HS-5 (cell line): ENCODE measurements around the gene MSANTD3.
"Not testable (repeated sequence)": the region's sequence is repeated elsewhere in the genome, so short reads cannot be mapped to it uniquely, and the experiment has no call there.

Experiments used
- DNase-seq: peaks from one replicate; pipeline ENCODE4 v3.0.0-alpha.2; 2012; ENCODE audit warnings: low read depth

MSANTD3 gene

DNA sequence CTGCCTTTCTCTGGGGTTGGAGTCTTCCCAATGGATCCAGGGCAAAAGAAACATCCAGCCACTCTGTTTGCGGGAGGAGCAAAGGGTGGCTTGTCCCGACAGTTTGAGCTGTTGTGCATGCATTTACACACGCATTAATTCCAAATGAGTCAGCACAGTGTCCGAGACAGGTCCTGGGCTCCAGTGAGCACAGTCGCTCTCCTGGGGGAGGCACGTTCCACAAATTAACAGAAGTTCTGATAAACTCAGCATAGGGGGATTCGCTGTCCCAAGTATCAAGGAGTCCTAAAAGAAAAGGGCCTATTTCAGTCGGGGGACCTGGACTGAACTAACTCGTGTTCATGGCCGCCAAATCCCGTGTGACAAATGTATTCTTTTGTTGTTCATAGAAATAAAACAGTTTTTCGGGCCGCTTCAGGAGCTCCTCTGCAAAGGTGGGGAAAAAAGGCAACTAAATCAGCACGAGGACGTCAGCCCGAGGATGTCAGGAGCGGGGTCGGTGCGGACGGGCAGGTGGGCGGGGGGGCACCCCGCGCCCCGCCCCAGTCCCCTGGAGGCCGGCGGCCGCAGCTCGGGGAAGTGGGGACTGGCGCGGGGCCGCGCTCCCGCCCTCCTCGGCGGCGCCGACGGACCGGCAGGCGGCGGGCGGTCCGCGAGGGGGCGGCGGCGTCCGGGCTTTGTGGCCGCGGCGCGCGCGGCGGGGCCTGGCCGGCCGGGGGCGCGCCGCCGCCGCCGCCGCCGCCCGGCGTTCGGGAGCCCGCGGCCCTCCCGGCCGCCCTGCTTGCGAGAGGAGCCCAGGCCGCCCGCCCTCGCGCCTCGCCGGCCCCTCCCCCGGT, at the start of gene MSANTD3:
MSANTD3 (plus strand) TSS at position 614 of the 836 bp plus-strand sequence. CDS start 14,796 bp downstream, outside the sequence.
- peak; percentile 77 for DNase-seq

DNA sequence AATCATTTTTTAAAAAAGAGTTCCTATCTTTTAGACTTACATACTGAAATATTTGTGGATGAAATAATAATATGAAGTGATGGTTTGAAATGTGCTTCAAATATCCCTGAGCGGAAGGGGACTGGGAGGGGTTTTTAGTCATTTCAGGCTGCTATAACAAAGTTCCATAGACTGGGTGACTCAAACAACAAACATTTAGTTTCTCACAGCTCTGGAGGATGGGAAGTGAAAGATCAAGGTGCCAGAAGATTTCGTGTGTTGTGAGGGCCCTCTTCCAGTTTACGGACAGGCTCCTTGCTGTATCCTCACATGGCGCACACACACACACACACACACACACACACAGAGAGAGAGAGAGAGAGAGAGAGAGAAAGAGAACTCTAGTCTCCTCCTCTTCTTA, 47.1 kb upstream of the MSANTD3 start:
- peak; percentile 63 for DNase-seq

GRCh38 chr9:100392989-100393388, 34.0 kb upstream of the MSANTD3 start:
- not testable (repeated sequence) for DNase-seq

DNA sequence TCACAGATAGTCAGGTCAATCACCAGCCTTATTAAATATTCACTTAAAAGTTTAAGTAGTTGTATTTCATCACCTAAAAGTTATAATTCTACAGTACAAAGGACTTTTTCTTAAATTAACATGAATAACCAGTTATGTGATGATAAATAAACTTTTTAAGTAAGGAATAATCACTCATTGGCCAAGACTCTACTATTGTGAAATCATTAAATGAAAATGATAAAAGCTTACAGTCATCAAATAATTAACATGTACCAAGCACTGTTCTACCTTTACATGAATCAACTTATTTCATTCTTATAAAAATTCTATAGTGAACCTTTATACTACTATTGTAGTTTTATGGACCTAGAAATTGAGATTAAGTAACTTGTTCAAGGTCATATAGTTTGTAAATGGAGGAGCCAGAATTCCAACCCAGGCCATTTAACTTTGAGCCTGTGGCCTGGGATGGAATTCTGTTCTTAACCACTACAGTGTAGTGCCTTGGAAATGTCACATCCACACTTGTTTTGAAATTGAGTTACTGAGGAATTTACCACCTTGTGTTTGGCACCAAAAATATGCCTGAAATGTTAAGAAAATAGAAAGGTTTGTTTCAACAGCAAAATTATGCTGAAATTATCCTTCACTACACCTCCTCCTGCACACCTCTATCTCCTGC, 32.8 kb upstream of the MSANTD3 start:
- DNase-seq, result no peak

GRCh38 chr9:100394816-100395215, 32.1 kb upstream of the MSANTD3 start:
- no peak for DNase-seq

DNA sequence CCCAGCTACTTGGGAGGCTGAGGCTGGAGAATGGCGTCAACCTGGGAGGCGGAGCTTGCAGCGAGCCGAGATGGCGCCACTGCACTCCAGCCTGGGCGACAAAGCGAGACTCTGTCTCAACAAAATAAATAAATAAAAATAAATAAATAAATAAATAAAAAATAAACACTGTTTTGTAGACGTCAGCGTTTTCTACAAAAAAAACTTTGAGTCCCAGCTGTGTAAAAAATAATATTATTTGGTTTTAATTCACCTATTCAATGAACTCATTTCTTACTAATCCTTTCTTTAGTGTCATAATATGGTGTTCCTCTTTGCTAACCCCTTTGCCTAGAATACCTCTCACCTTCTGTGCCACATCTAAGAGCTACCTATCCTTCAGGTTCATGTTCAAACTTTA, 30.2 kb upstream of the MSANTD3 start:
- no peak for DNase-seq

DNA sequence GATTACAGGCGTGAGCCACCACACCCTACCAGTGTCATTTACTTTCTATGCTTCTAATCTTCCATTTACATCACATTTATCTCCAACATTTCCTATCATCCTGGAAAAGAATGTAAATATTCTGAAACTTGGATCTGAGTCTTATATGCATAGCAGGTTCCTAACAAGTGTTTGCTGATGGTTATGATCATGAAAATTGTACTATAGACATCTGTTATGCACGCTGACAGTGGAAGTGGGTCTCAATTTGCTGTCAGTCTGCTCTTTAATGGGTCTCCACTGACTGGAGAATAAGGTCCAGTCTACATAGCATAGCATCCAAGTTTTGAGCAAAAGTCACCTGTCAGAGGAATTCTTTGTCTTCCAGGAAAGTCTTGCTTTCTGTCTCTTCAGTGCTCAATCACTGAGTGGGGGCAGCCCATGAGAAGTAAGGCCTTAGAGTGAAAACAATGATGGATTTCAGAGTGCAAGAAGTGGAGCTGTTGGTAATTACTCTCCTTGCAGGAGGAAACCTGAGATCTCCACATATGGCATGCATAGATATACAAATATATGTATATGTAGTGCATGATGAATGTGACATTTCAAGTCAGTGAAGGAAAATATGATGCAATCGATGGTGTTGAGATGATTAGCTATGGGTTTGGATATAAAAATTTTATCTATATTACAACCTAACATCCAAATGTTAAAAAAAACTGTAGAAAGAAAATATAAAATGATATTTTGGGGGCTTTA, 29.2 kb upstream of the MSANTD3 start:
- DNase-seq, result no peak

DNA sequence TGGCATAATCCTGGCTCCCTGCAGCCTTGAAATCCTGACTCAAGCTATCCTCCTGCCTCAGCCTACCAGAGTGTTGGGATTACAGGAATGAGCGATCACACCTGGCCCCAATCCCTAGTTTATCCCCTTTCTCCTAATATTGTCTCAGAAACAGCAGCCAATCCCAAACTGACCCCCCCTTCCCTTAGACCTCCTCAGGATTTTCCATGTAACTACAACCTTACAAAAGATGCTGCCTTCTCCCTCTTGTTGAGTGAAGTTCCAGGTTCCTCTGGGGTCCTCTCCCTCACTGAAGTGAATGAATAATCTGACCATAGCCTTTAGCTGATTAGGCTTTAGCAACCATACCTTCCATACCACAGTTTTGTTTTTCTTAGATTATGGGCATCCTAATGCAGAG, 25.9 kb upstream of the MSANTD3 start:
- DNase-seq, result no peak

GRCh38 chr9:100406962-100407361, 20.0 kb upstream of the MSANTD3 start:
- no peak for DNase-seq

GRCh38 chr9:100408546-100409175, 18.3 kb upstream of the MSANTD3 start:
- DNase-seq, result no peak

DNA sequence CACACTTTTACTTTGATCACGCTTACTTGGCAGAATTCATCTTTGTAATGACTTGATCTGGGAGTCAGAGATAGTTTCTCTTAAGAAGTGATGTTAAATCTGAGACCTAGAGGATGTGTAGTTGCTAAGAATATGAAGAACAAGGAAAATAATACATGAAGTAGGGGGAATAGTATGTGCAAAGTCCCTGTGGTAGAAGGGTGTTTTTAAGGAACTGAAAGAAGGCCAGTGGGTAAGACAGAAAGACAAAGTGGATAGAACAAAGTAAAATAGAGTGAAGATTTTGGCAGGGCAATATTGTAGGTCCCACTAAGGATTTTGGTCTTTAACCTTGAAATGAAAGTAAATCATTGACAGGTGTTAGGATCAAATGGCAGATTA, 17.8 kb upstream of the MSANTD3 start:
- DNase-seq, result no peak

- DNase-seq, result peak; percentile 58
These were observed 15.3 kb upstream of the MSANTD3 start for GRCh38 chr9:100411472-100412283.

DNA sequence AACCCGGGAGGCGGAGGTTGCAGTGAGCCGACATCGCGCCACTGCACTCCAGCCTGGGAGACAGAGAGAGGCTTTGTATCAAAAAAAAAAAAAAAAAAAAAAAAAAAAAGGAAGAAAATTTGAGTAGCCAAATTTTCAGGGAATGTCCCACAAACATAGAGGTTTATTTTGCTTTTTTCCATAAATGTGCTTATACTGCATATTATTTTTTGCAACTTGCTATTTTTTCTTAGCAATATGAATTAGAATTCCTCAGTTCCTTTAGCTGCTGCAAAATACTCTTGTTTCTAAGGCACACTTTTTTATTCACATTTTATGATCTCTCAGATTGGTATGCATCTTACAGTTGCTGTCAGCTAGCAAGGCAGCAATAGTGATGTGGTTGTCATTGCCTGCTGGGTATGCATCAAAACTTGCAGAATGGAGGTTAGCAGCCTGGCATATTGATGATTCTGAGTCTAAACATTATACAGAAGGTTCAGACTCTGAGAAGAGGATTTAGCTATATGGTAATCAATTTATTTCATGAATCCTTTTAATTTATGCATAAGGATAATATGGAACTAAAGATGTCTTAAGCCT, 13.0 kb upstream of the MSANTD3 start:
- no peak for DNase-seq

DNA sequence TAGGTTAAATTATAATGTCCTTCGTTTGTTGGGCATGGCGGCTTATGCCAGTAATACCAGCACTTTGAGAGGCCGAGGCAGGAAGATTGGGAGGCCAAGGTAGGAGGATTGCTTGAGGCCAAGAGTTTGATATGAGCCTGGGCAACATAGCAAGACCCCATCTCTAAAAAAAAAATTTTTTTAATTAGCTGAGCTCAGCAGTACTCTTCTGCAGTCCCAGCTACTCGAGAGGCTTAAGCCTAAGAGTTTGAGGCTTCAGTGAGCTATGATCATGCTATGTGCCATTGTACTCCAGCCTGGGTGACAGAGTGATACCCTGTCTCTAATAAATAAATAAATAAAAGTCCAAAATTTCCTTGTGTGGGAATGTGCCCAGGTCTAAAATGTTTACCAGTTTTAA, 9.1 kb upstream of the MSANTD3 start:
- DNase-seq, result no peak

DNA sequence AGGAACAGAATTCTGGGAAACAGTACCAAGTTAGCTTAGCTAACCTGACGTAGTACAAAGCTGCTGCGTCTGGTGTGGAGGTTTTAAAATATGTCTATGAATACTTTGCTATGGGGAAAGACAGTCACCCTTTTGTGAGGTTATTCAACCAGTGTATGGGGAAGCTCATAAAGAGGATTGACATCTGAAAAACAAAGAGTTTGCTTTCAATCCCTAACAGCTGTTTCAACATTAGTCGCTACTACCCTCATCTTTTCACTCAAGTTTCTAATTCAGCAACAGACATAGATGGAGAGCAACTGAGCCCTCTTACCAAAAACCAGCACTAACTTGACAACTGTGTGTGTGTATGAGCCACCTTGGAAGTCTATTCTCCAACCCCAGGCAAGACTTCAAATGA, 7.8 kb upstream of the MSANTD3 start:
- no peak for DNase-seq

DNA sequence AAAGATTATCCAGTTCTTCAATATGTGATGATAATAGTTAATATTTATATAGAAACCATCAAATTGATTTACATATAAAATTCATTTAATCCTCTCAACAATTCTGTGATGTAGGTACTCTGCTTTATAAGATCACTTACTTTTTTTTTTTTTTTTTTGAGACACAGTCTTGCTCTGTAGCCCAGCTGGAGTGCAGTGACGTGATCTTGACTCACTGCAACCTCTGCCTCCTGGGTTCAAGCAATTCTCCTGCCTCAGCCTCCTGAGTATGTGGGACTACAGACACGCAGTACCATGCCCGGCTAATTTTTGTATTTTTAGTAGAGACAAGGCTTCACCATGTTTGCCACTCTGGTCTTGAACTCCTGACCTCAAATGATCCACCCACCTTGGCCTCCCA, 5.8 kb upstream of the MSANTD3 start:
- DNase-seq, result not testable (repeated sequence)

DNA sequence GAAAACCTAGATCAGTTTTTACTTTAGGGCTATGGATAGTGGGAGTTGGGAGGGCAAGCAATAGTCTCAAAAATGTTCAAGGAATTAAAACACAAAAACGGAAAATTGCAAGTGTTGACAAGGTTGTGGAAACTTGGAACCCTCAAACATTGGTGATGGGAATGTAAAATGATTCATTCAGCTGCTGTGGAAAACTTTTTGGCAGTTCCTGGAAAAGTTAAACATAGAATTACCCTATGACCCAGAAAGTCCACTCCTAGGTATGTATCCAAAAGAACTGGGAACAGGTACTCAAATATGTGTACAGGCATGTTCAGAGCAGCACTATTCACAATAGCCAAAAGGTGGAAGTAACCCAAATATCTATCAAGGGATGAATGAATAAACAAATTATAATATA, 1.2 kb upstream of the MSANTD3 start:
- no peak for DNase-seq

DNA sequence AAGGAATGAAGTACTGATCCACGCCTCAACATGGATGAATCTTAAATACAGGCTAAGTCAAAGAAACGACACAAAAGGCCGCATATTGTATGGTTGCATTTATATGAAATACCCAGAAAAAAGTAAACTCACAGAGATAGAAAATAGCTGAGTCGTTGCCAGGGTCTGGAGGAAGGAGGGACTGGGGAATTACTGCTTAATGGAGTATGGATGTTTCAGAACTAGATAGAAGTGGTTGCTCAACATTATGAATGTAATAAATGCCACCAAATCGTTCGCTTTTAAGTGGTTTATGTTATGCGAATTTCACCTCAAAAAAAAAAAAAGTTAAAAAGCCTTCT, 784 bp upstream of the MSANTD3 start:
- no peak for DNase-seq

DNA sequence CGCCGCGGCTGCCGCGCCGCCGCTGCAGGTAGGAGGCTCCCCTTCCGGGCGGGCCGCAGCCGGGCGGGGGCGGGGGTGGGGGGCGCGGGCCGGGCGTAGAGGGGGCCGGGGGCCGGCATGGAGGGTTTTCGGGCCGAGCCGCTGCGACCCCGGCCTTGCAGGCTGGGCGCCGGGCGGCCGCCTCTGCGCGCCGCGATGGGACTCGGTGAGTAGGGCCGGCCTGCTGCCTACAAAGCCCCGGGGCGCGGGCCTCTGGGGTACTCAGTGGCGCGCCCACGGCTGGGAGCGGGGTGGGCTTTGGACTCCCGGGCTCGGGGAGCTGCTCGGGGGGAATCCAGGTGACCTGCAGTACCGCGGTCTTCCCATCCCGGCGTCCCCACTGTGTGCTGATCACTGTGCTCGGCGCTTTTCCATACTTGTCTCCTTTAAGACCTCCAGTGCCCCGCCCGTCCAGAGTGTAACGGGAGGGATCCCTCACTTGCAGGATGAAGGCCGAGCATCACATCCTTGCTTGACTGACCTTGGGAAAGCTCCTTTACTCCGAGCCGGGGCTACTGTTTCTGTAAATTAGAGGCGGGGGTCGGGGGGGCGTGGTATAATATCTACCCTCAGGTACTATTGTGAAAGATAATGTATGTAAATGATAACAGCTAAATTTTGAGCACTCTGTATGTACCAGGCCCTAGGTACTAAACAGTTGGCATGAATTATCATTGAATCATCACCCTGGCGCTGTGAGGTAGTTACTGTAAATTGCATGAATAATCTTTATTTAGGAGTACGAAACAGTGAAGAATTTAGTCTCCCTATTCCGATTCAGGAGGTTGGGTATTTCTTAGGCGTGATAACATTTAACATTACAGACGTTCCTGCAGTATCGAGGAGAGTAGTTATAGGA, 672 bp downstream of the MSANTD3 start:
- DNase-seq, result peak; percentile 65
